Stimulated activated CD8-positive, alpha-beta memory T cell treated with anti-CD3 and anti-CD28 coated beads, Interleukin-2, amount 100 ng/mL, for 48 hours (primary cell): Measurements from ENCODE around the gene JMJD4.

Experiments
- DNase-seq, 2 donors: peaks; one replicate each; pipeline ENCODE4 v3.0.0-alpha.2; 2020; ENCODE audit warnings: low read depth in 2 of 2

JMJD4 gene

GRCh38 chr1:227753999-227754711 lies 19.1 kb upstream of the JMJD4 start:
- DNase-seq, result no peak

DNA sequence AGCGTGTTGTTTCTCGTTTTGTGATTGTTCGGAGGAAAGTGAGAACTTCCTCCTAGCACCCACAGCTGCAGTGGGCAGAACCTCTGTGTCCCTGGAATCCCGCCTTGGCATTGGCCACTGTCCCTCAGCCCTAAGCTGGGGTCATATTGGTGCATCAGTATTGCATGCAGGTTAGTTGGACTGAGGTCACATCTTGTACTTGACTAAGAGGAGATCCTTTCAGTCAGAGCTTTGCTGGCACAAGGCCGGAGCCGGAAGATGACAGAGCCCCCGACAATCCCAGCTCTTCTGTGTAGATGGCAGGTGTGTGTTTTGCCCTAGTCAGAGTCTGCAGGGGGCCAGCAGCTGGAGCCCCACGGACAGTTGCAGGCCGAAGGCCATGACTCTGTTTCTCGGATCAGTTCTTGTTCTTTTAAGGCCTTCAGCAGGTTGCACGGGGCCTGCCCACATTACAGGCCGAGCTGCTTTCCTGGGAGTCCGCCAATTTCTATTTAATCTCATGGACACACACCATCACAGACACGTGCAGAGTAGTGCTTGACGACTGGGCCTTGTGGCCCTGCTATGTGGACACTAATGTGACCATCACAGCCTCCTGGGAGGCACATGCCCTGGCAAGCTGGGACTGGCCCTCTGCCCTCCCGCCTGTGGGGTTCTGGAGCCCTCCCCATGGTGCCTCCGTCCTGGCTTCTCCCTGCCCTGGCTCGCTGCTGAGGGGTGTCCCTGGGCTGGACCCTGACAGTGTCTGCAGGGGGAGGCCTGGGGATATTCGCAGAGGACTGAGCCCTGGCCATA lies 15.0 kb upstream of the JMJD4 start:
- DNase-seq, result no peak

GRCh38 chr1:227749225-227749624 lies 14.1 kb upstream of the JMJD4 start:
- no peak for DNase-seq

DNA sequence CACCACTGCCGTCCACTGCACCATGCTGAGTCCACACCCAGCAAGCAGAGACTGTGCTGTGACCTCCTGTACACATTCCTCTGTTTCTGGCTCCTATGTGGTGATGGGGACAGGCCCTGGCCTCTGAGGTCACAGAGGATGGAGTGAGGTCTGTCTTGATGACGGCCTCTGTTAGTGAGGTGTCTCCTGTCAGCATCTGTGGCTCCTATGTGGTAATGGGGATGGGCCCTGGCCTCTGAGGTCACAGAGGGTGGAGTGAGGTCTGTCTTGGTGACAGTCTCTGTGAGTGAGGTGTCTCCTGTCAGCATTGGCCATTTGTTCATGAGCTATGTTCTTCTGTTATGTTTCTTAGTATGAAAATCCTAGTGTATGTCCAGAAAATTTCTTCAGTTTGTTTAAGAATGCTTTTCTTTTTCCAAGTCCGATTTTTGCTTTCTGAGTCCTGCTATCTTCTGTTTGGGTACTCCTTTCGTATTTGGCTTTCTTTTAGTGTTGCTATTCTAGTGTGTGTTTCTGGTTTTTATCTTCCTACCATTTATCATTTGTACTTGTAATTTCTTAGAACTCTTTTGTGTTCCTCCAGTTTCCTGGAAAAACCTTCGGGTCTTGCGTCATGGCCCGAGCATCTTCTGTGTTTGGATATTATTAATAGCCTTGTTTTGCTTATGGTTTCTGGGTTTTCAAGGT lies 13.5 kb upstream of the JMJD4 start:
- DNase-seq, result no peak

- DNase-seq, result no peak
Measured at GRCh38 chr1:227747948-227748495, 12.9 kb upstream of the JMJD4 start.

DNA sequence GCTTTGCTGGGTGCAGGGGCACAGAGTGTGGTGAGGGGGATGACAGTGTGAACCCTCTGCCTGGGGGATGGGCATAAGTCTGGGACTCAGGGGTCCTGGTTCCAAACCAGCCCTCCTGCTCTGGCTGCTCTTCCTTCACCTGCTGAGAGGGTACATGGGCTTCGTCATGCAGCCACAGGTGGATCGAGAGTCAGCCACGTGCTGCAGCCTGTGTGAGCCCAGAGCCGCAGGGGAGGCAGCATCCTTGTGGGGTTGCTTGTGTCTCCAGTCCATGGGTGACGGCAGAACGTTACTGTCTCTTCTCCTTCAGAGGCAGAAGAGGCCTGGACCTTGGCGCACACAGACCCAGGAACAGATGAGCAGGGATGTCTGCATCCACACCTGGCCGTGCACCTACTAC lies 12.3 kb upstream of the JMJD4 start:
- no peak for DNase-seq

GRCh38 chr1:227746676-227747075 lies 11.6 kb upstream of the JMJD4 start:
- no peak for DNase-seq

DNA sequence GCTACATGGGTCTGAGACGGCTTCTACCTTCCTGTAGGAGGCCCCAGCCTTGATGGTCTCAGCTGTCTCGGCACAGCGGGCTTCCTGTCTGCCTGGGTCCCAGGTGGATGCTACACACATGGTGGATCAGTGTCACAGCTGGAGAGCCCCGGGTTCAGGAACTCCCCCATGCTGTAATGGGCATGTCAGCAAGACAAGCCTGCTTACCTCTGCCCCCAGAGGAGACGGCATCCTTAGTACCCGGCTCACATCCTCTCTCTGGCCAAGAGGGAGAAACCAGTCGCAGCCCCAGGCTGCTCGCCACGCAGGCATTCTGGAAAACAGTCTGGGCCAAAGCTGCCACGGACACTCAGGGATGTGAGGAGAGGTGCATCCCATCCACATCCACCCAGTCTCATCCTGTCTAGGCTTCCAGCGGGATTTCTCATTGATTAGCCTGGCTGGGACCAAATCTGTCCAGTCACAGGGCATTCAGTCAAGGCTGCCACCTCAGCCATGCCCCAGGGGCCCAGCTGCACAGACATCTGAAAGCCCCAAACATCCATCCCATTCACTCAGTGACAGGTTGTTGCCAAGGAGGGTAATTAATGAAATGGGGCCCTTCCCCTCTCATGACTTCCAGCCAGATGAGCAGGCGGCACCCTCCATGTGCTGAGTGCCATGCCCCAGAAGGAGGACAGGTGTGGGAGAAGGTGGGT lies 10.6 kb upstream of the JMJD4 start:
- DNase-seq, result no peak

DNA sequence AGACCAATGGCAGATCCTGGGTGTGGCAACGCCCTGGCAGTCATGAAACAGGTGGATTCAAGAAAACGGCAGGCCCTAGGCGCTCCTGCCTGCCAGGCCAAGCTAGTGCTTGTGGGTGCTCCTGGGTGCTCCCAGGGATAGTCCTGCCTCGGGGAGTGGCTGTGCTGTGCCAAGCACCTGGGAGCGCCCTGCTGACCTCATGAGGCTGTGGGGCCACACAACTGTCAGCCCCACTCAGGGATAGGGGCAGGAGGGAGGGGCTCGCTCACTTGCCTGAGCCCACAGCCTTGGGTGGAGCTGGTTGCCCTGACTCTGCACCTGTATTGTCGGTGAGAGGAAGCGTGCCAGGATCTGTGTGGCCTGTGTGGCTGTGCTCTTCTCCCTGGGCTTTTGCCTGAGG lies 9.6 kb upstream of the JMJD4 start:
- DNase-seq, result no peak

DNA sequence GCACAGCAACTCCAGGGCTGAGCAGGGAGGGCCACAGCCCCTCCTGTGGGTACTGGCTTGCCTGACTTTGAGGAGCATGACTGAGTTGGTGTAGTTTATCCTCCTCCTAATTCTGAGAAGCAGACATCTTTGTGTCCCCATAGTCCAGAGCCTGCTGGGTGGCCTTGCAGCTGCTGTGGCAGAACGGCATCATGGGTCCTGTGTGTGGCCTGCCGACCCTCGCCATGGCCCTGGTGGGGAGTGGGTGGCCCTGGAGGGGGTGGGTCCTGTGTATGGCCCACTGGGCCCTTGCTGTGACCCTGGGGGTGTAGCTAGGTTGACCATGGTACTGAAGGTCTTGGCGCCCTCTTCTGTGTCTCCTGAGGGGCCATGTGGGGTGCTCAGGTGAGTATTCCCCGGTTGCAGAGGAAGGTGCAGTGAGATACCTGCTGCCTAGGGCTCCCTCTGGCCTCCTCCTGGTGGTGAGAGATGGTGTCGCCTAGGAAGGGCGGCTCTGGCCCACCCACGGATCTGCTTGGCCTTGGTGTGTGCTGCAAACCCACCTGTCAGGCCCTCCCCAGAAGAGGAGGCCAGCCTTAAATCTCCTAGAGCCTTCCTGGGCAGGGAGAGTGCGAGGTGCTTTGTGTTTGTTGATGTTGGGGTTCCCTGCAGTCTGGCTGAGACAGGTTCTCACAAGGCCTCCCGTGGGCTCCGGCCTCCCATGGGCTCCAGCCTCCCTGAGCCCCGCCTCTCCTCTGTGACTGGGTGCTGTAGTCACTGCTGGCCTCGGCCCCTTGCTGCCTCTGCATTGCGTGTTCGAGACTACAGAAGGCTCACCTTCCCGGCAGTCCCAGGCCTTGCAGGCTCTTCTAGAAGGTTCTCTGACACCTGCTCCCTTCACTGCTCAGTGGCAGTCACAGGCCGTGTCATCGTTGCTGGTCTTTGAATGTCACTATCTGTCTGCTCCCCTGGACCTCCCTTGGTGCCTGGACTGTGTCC lies 7.9 kb upstream of the JMJD4 start:
- DNase-seq, result no peak

DNA sequence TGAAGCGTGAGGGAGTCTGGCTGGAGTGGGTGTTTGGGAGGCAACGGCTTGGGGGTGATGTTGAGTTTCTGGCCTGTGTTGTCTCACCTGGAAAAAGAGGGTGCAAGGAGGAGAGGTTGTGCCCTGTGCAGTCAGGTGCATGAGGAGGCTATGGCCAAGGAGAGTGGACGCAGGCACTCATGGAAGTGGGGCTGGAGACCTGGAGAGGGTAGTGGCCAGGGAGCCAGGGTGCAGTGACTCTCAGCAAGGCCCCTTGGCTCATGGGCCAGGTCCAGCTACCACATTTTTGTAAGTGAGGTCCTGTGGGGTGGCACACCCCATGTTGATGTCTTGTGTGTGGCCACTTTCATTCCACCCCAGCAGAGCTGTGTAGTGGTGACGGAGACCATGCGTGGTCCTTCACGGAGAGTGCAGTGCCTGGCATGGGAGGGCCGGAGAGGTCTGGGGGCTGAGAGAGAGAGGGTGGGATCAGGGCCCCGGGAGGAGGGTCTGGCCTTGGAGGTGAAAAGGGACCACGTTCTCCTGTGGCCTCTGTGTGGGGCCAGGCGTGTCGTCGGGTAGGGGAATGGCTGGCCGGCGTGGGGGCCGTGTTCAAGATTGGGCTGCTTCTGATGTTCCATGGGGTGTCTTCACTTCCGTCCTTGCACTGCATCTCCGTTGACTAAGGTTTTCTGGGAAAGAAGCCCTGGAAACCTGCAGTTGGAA lies 6.2 kb upstream of the JMJD4 start:
- DNase-seq, result no peak

DNA sequence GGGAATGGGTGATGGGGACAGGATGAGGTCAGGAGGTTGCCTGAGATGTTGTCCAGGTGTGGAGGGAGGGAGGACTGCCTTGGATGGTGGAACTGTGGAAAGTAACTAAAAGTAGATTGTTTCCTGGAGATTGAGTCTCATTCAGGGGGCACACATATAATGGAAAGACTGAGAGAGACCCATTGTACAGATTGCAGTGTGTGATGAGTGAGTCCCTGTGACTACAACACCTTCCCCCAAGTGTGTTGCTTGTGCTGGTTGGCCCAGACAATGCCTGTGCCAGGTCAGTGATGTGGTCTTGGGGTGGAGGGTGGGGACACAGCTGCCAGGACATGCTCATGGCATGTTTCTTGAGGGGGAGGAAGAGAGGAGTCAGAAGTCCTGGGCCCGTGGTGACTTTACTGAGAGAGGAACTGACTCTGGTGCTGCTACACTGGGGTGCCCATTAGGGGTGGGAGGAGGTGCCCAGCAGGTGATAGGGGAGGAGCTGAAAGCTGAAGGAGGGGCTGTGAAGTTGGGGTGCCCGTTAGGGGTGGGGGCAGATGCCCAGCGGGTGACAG lies 5.4 kb upstream of the JMJD4 start:
- DNase-seq, result no peak

DNA sequence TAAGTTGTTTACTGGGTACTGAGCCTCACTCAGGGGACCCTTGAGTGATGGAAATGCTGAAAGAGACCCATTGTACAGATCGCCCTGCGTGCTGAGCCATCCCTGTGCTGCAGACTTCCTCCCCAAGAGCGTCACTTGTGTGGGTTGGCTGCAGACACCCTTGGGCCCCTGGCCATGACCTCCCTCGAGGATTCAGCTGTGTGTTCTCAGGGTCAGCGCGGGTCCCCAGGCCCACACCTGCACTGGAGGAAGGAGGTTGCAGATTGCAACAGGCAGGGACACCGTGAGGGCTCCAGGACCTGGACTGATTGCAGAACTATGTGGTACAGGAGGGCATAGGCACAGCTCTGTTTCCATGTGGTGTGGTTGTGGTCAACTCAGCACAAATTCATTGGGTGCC lies 4.5 kb upstream of the JMJD4 start:
- no peak for DNase-seq

DNA sequence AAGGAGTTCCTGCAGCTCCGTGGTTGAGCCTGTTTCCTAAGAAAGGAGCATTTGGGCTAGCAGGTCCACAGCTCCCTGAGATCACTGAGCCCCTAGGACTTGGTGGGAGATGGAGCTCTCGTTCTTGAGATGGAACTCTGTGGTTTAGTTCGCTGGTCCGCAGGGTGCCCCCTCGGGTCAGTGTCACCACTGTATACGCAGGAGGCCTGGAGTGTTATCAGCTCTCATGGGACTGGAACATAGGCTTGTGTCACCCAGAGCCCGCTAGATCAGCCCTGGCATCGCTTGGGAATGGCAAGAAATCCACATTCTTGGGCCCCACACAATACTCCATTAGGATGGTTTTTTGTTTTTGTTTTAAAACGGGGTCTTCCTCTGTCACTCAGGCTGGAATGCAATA lies 3.7 kb upstream of the JMJD4 start:
- no peak for DNase-seq

- DNase-seq, result no peak
Measured at GRCh38 chr1:227736814-227737432, 1.8 kb upstream of the JMJD4 start.

DNA sequence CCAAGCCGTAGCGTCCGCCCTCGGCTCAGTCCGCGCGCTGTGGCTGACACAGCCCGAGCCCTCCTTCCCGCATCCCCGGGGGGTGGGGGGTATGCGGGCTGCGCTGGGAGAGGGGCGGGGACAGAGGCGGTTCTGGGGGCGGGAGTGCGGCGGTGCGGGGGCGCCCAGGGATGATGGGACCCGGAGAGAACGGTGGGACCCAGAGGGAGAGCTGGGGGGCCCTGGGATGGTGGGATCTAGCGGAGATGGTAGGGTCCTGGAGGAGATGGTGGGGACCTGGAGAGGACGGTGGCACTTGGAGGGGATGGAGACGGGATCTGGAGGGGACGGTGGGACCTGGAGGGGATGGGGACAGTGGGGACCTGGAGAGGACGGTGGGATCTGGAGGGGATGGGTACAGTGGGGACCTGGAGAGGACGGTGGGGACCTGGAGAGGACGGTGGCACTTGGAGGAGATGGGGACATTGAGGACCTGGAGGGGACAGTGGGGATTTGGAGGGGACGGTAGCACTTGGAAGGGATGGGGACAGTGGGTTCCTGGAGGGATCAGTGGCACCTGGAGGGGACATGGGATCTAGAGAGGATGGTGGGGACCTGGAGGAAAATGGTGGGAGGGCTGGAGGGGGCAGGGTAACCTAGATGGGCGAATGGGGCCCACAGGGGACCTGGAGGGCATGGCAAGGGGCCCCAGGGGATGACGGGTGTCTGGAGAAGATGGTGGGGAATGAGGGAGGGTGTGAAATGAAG lies 610 bp upstream of the JMJD4 start:
- no peak for DNase-seq

- DNase-seq, result no peak
Measured at GRCh38 chr1:227734546-227734855, 601 bp downstream of the JMJD4 start.

GRCh38 chr1:227733751-227734545 lies 1.2 kb downstream of the JMJD4 start:
- DNase-seq, result no peak
